Vagina (tissue), 2 donors: ENCODE data around the gene ITGAX. TPM values are rescaled to one million over a fixed set of nuclear protein-coding genes. Genes with fewer than 3 reads are reported as not detected.

ENCODE experiments used
- DNase-seq, 2 donors: peaks; one replicate each; pipeline ENCODE4 v3.0.0-alpha.2; 2017; ENCODE audit errors: extremely low spot score in 2 of 2
- H3K27ac ChIP-seq: fragments of 200-600 bp; sonication (generic); one replicate; pipeline ENCODE4 v1.5.1; 2019
- H3K27me3 ChIP-seq: fragments of 200-600 bp; sonication (generic); one replicate; pipeline ENCODE4 v1.5.1; 2019
- H3K36me3 ChIP-seq, 2 donors: fragments of 200-600 bp; sonication (generic); one replicate each; pipeline ENCODE4 v1.5.1; 2017 to 2019
- H3K4me1 ChIP-seq: fragments of 200-600 bp; sonication (generic); one replicate; pipeline ENCODE4 v1.5.1; 2019
- H3K4me3 ChIP-seq, 2 donors: fragments of 200-600 bp; sonication (generic); 1 replicate in 1 of 2; 2 replicates in 1 of 2; pipeline ENCODE4 v1.5.1; 2016 to 2019
- H3K9me3 ChIP-seq: fragments of 200-600 bp; sonication (generic); one replicate; pipeline ENCODE4 v1.5.1; 2019
- POLR2A ChIP-seq, 2 donors: fragments of 450-650 bp; IDR thresholded peaks; one replicate each; pipeline ENCODE4 v1.6.1; 2017; ENCODE audit warnings: antibody characterized with exemption in 2 of 2, mild to moderate bottlenecking in 2 of 2, moderate library complexity in 2 of 2
- POLR2AphosphoS5 ChIP-seq, 2 donors: sonication (generic); formaldehyde crosslinking; IDR thresholded peaks; one replicate each; pipeline ENCODE4 v1.9.0; 2017; ENCODE audit warnings: antibody characterized with exemption in 2 of 2, mild to moderate bottlenecking in 2 of 2, low read depth in 1 of 2; ENCODE audit not compliant: insufficient read depth in 1 of 2
- intact Hi-C: fragments of 100-400 bp; cut with DNase I; formaldehyde crosslinking; loops from one replicate; pipeline ENCODE4 v1.15.1; 2023
- total RNA-seq: library from RNA; depleted of rRNA; stranded (reverse); fragments of >200 nt; gene quantifications from one replicate; pipeline ENCODE4 v1.2.3, GENCODE V29; 2016
- TF ChIP-seq, protein P1 (sequence below), 3 experiments: fragments of 450-650 bp in 2 of 3; fragments of 200-600 bp in 1 of 3; sonication (generic) in 1 of 3; IDR thresholded peaks; one replicate each; pipeline ENCODE4 v1.5.1; 2017 to 2019; ENCODE audit warnings: antibody characterized with exemption in 3 of 3, mild to moderate bottlenecking in 2 of 3, moderate library complexity in 2 of 3

Gene ITGAX
- total RNA-seq, 1 donor from 2014 or later = 4.4 TPM

DNA sequence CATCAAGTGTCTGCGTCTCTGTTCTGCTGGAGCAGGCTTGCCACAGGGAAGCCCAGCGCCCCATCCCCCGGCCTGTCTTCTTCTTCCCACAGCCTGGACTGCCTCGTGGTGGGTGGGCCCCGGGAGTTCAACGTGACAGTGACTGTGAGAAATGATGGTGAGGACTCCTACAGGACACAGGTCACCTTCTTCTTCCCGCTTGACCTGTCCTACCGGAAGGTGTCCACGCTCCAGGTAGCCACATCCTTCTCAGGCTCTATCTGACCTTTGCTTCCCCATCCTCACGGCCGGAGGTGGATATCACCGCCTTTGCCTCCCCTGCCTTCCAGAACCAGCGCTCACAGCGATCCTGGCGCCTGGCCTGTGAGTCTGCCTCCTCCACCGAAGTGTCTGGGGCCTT is 29.8 kb upstream of the ITGAX start:
- Histone ChIP-seq H3K36me3 (no peaks in the 10 kb centered on the region), H3K27me3 (no peaks in the 10 kb centered on the region), H3K9me3 (peaks cover 2% of the 10 kb centered on the region), H3K4me3 (no peak overlapping the region), H3K27ac (no peak overlapping the region), H3K4me1 (no peaks in the 10 kb centered on the region)
- intact Hi-C loops = no loop called here
- peak in 1 of 2 donors; percentile 91 for DNase-seq
- TF ChIP-seq POLR2A (IDR thresholded peaks at IDR 0.05) = no peak
- TF ChIP-seq, protein P1, sequence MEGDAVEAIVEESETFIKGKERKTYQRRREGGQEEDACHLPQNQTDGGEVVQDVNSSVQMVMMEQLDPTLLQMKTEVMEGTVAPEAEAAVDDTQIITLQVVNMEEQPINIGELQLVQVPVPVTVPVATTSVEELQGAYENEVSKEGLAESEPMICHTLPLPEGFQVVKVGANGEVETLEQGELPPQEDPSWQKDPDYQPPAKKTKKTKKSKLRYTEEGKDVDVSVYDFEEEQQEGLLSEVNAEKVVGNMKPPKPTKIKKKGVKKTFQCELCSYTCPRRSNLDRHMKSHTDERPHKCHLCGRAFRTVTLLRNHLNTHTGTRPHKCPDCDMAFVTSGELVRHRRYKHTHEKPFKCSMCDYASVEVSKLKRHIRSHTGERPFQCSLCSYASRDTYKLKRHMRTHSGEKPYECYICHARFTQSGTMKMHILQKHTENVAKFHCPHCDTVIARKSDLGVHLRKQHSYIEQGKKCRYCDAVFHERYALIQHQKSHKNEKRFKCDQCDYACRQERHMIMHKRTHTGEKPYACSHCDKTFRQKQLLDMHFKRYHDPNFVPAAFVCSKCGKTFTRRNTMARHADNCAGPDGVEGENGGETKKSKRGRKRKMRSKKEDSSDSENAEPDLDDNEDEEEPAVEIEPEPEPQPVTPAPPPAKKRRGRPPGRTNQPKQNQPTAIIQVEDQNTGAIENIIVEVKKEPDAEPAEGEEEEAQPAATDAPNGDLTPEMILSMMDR (IDR thresholded peaks at IDR 0.05) = no peak
- TF ChIP-seq POLR2AphosphoS5 (IDR thresholded peaks at IDR 0.05; ENCODE audit: insufficient read depth in 1 of 2, low read depth in 1 of 2) = no peak

- no peak overlapping the region for H3K4me3 ChIP-seq
- no peak overlapping the region for H3K27ac ChIP-seq
- peaks cover 8% of the 10 kb centered on the region for H3K4me1 ChIP-seq
- no peaks in the 10 kb centered on the region for H3K36me3 ChIP-seq
- peak in 1 of 2 donors; percentile 56 for DNase-seq
- TF ChIP-seq POLR2A (IDR thresholded peaks at IDR 0.05) = no peak
- TF ChIP-seq, protein P1 (IDR thresholded peaks at IDR 0.05) = no peak
- no peak for TF ChIP-seq POLR2AphosphoS5 (IDR thresholded peaks at IDR 0.05; ENCODE audit: insufficient read depth in 1 of 2, low read depth in 1 of 2)
- H3K9me3 ChIP-seq = no peaks in the 10 kb centered on the region
- H3K27me3 ChIP-seq = no peaks in the 10 kb centered on the region
- intact Hi-C loops = no loop called here
Observed at GRCh38 chr16:31327646-31328225, 27.2 kb upstream of the ITGAX start.

DNA sequence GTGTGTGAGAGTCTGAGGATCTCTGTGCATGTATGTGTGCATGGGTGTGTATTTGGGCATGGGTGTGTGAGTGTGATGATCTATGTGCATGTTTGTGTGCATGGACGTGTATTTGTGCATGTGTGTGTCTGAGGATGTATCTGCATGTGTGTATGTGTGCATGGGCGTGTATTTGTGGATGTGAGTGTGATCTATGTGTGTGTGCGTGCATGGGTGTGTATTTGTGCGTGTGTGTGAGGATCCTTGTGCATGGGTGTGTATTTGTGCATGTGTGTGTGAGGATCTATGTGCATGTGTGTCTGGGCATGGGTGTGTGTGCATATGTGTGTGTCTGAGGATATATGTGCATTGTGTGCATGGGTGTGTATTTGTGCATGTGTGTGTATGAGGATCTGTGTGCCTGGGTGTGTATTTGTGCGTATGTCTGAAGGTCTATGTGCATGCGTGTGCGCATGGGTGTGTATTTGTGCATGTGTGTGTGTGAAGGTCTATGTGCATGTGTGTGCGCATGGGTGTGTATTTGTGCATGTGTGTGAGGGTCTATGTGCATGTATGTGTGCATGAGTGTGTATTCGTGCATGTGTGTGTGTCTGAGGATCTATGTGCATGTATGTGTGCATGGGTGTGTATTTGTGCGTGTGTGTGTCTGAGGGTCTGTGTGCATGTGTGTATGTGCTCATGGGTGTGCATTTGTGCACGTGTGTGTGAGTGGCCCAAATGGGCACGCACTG is 26.5 kb upstream of the ITGAX start:
- intact Hi-C loops = no loop called here
- TF ChIP-seq, protein P1 (IDR thresholded peaks at IDR 0.05) = no peak
- TF ChIP-seq POLR2A (IDR thresholded peaks at IDR 0.05) (no peak), POLR2AphosphoS5 (IDR thresholded peaks at IDR 0.05; ENCODE audit: insufficient read depth in 1 of 2, low read depth in 1 of 2) (no peak)
- peaks cover 8% of the 10 kb centered on the region for H3K4me1 ChIP-seq
- no peak overlapping the region for H3K27ac ChIP-seq
- H3K9me3 ChIP-seq = no peaks in the 10 kb centered on the region
- no peak overlapping the region for H3K4me3 ChIP-seq
- H3K27me3 ChIP-seq = no peaks in the 10 kb centered on the region
- no peaks in the 10 kb centered on the region for H3K36me3 ChIP-seq
- DNase-seq = no peak

DNA sequence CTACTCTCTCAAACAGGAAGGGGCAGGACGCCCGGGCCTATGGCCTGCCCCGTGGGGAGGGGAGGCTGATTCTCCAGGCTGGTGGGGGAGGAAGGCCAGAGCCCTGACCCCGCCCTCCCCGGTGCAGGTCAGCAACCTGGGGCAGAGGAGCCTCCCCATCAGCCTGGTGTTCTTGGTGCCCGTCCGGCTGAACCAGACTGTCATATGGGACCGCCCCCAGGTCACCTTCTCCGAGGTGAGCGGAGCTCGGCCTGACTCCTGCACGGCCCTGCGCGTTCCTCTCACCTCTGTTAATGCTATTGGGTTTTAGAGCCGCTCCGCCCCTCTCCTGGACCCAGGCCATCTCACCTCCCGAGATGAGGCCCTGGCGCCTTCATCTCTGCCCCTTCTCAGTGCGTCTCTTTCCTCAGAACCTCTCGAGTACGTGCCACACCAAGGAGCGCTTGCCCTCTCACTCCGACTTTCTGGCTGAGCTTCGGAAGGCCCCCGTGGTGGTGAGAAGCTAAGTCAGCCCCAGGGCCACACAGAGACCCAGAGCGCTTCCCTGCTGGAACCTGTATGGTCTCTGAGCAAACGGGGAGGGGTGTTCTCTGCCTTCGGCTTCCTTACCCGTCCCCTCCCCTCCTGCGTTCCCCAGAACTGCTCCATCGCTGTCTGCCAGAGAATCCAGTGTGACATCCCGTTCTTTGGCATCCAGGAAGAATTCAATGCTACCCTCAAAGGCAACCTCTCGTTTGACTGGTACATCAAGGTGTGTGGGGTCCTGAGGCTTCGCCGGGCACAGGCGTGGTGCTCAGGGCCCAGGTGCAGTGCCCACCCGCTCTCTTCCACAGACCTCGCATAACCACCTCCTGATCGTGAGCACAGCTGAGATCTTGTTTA is 25.1 kb upstream of the ITGAX start:
- intact Hi-C loops = no loop called here
- Histone ChIP-seq H3K27ac (no peak overlapping the region), H3K27me3 (no peaks in the 10 kb centered on the region), H3K36me3 (no peaks in the 10 kb centered on the region), H3K4me3 (no peak overlapping the region), H3K9me3 (no peaks in the 10 kb centered on the region), H3K4me1 (peaks cover 8% of the 10 kb centered on the region)
- DNase-seq = no peak
- TF ChIP-seq POLR2AphosphoS5 (IDR thresholded peaks at IDR 0.05; ENCODE audit: insufficient read depth in 1 of 2, low read depth in 1 of 2) = no peak
- TF ChIP-seq POLR2A (IDR thresholded peaks at IDR 0.05) = no peak
- TF ChIP-seq, protein P1 (IDR thresholded peaks at IDR 0.05) = no peak
